ENCODE data around the gene UBR1. TPM values are rescaled to one million over a fixed set of nuclear protein-coding genes. Genes with fewer than 3 reads are reported as not detected.

Gene UBR1
- total RNA-seq, 1 donor from 2014 or later: 23.9 TPM

GRCh38 chr15:42933886-42934667, 171.8 kb downstream of the UBR1 start:
- H3K4me3 Mint-ChIP-seq: no peak overlapping the region
- H3K4me1 Mint-ChIP-seq: no peaks in the 10 kb centered on the region
- no peak for TF ChIP-seq CTCF (conservative IDR thresholded peaks at IDR 0.05)
- H3K36me3 Mint-ChIP-seq (ENCODE audit: low read depth): no peaks in the 10 kb centered on the region
- H3K27me3 Mint-ChIP-seq (ENCODE audit: low read depth): no peaks in the 10 kb centered on the region
- no peaks in the 10 kb centered on the region for H3K9me3 Mint-ChIP-seq
- H3K27ac Mint-ChIP-seq (ENCODE audit: unreplicated experiment): no peak overlapping the region
- no peak for DNase-seq (ENCODE audit: low read depth, low spot score)

GRCh38 chr15:42932833-42933515, 172.9 kb downstream of the UBR1 start:
- H3K4me1 Mint-ChIP-seq: no peaks in the 10 kb centered on the region
- no peak for DNase-seq (ENCODE audit: low read depth, low spot score)
- TF ChIP-seq CTCF (conservative IDR thresholded peaks at IDR 0.05): no peak
- no peak overlapping the region for H3K27ac Mint-ChIP-seq (ENCODE audit: unreplicated experiment)
- H3K27me3 Mint-ChIP-seq (ENCODE audit: low read depth): no peaks in the 10 kb centered on the region
- no peaks in the 10 kb centered on the region for H3K9me3 Mint-ChIP-seq
- H3K4me3 Mint-ChIP-seq: no peak overlapping the region
- H3K36me3 Mint-ChIP-seq (ENCODE audit: low read depth): no peaks in the 10 kb centered on the region

GRCh38 chr15:42931702-42932486, 173.9 kb downstream of the UBR1 start:
- no peak for DNase-seq (ENCODE audit: low read depth, low spot score)
- Mint-ChIP-seq H3K9me3 (no peaks in the 10 kb centered on the region), H3K4me1 (no peaks in the 10 kb centered on the region), H3K36me3 (ENCODE audit: low read depth) (no peaks in the 10 kb centered on the region), H3K27ac (ENCODE audit: unreplicated experiment) (no peak overlapping the region), H3K4me3 (no peak overlapping the region), H3K27me3 (ENCODE audit: low read depth) (no peaks in the 10 kb centered on the region)
- no peak for TF ChIP-seq CTCF (conservative IDR thresholded peaks at IDR 0.05)

GRCh38 chr15:42929306-42929848, 176.5 kb downstream of the UBR1 start:
- Mint-ChIP-seq H3K9me3 (no peaks in the 10 kb centered on the region), H3K36me3 (ENCODE audit: low read depth) (no peaks in the 10 kb centered on the region), H3K27ac (ENCODE audit: unreplicated experiment) (no peak overlapping the region), H3K4me3 (no peak overlapping the region), H3K27me3 (ENCODE audit: low read depth) (no peaks in the 10 kb centered on the region), H3K4me1 (peaks cover 4% of the 10 kb centered on the region)
- no peak for TF ChIP-seq CTCF (conservative IDR thresholded peaks at IDR 0.05)
- no peak for DNase-seq (ENCODE audit: low read depth, low spot score)

GRCh38 chr15:42921342-42921731, 184.5 kb downstream of the UBR1 start:
- Mint-ChIP-seq H3K4me3 (peak overlapping the region; percentile 96), H3K4me1 (peaks cover 29% of the 10 kb centered on the region), H3K27ac (ENCODE audit: unreplicated experiment) (no peak overlapping the region), H3K36me3 (ENCODE audit: low read depth) (no peaks in the 10 kb centered on the region), H3K27me3 (ENCODE audit: low read depth) (no peaks in the 10 kb centered on the region), H3K9me3 (no peaks in the 10 kb centered on the region)
- DNase-seq (ENCODE audit: low read depth, low spot score): peak; percentile 5
- no peak for TF ChIP-seq CTCF (conservative IDR thresholded peaks at IDR 0.05)
